NCI-H2196 (cell line): ENCODE data around the gene HEPHL1.
"Not testable (repeated sequence)": the region's sequence is repeated elsewhere in the genome, so short reads cannot be mapped to it uniquely, and the experiment has no call there.

Experiments used
- DNase-seq: peaks from one replicate; lab custom pipeline; 2025; ENCODE audit not compliant: unreplicated experiment; lab: John Stamatoyannopoulos, UW

HEPHL1 gene

GRCh38 chr11:94020777-94021481 is at the start of gene HEPHL1:
Gene HEPHL1 (plus strand): TSS chr11:94021354. CDS start chr11:94021369, 15 bp downstream.
- DNase-seq = no peak

- no peak for DNase-seq
Observed at GRCh38 chr11:93972790-93973189, 48.4 kb upstream of the HEPHL1 start.

- not testable (repeated sequence) for DNase-seq
Observed at GRCh38 chr11:93973322-93974051, 47.7 kb upstream of the HEPHL1 start.

GRCh38 chr11:93974759-93975158 is 46.4 kb upstream of the HEPHL1 start:
- DNase-seq = no peak

- DNase-seq = not testable (repeated sequence)
Observed at GRCh38 chr11:93976577-93977254, 44.4 kb upstream of the HEPHL1 start.

GRCh38 chr11:93983542-93984195 is 37.5 kb upstream of the HEPHL1 start:
- no peak for DNase-seq

- DNase-seq = no peak
Observed at GRCh38 chr11:93984196-93984567, 37.0 kb upstream of the HEPHL1 start.

- no peak for DNase-seq
Observed at GRCh38 chr11:93984936-93985335, 36.2 kb upstream of the HEPHL1 start.

GRCh38 chr11:93986716-93987115 is 34.4 kb upstream of the HEPHL1 start:
- DNase-seq = peak; percentile 18

- no peak for DNase-seq
Observed at GRCh38 chr11:93988455-93988854, 32.7 kb upstream of the HEPHL1 start.

- DNase-seq = no peak
Observed at GRCh38 chr11:93988912-93989311, 32.2 kb upstream of the HEPHL1 start.

GRCh38 chr11:93993747-93994146 is 27.4 kb upstream of the HEPHL1 start:
- no peak for DNase-seq

- DNase-seq = no peak
Observed at GRCh38 chr11:93997741-93998140, 23.4 kb upstream of the HEPHL1 start.

GRCh38 chr11:94000659-94001058 is 20.5 kb upstream of the HEPHL1 start:
- DNase-seq = no peak

GRCh38 chr11:94002226-94002625 is 18.9 kb upstream of the HEPHL1 start:
- no peak for DNase-seq

- no peak for DNase-seq
Observed at GRCh38 chr11:94007426-94007825, 13.7 kb upstream of the HEPHL1 start.

GRCh38 chr11:94007906-94008305 is 13.2 kb upstream of the HEPHL1 start:
- no peak for DNase-seq

GRCh38 chr11:94010136-94010535 is 11.0 kb upstream of the HEPHL1 start:
- DNase-seq = no peak

- no peak for DNase-seq
Observed at GRCh38 chr11:94011478-94011877, 9.7 kb upstream of the HEPHL1 start.

GRCh38 chr11:94017446-94017845 is 3.7 kb upstream of the HEPHL1 start:
- no peak for DNase-seq

- no peak for DNase-seq
Observed at GRCh38 chr11:94018721-94019120, 2.4 kb upstream of the HEPHL1 start.
